Lower leg skin (tissue), 4 donors: ENCODE data around the gene MYOG. TPM values are rescaled to one million over a fixed set of nuclear protein-coding genes. Genes with fewer than 3 reads are reported as not detected.

Source experiments
- DNase-seq, 2 donors: peaks; one replicate each; pipeline ENCODE4 v3.0.0-alpha.2; 2019; ENCODE audit warnings: low spot score in 2 of 2
- H3K4me3 ChIP-seq: fragments of 200-600 bp; sonication (generic); 2 replicates; pipeline ENCODE4 v1.5.1; 2017; ENCODE audit warnings: mild to moderate bottlenecking, low read depth; ENCODE audit not compliant: poor library complexity, severe bottlenecking
- POLR2A ChIP-seq, 2 donors: fragments of 450-650 bp; IDR thresholded peaks; one replicate each; pipeline ENCODE4 v1.6.1; 2016 to 2017; ENCODE audit warnings: antibody characterized with exemption in 2 of 2, mild to moderate bottlenecking in 1 of 2, moderate library complexity in 1 of 2
- WGBS, 2 donors: methylation state at CpG; one replicate each; pipeline ENCODE4 v1.1.5; 2018; 5-methylcytosine and 5-hydroxymethylcytosine counted together
- intact Hi-C: fragments of 100-400 bp; cut with DNase I; formaldehyde crosslinking; loops from one replicate; pipeline ENCODE4 v1.15.0; 2023; ENCODE audit warnings: low total_unique reads
- total RNA-seq, 4 donors: library from RNA; depleted of rRNA; stranded (reverse); fragments of >200 nt; gene quantifications; one replicate each; pipeline ENCODE4 v1.1.0, GENCODE V29; 2016
- TF ChIP-seq, protein P1 (sequence below), 3 donors: fragments of 450-650 bp; IDR thresholded peaks; one replicate each; pipeline ENCODE4 v1.5.1; 2016; ENCODE audit warnings: antibody characterized with exemption in 3 of 3, mild to moderate bottlenecking in 3 of 3, moderate library complexity in 2 of 3

The MYOG gene
- total RNA-seq, 4 donors from 2014 or later, result not detected

DNA sequence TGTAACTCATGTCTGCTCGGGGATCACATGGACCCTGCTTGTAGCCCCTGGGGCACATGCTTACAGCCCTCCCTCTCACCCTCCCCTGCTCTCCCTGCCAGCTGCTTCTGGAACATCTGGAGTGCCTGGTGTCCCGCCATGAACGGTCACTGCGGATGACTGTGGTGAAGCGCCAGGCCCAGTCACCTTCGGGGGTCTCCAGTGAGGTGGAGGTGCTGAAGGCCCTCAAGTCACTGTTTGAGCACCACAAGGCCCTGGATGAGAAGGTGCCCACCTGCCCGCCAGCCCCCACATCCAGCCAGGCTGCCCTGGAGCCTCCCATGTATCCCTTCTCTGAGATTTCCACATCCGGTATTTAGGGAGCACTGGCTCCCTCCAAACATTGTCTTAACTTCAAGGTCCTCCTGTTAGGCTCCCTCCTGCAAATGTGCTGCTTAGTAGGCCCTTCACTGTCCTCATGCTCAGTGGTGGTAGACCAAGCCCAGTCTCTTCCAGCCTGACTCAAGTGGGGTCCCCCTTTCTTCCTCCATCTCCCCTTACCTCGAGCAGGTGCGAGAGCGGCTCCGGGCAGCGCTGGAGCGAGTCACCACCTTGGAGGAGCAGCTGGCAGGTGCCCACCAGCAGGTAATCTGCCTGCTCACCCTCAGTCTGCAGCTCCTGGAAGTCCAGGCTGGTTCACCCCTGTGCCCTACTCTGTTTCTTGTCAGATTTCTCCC lies 41.8 kb downstream of the MYOG start:
- no peak for DNase-seq
- intact Hi-C loops, result no loop called here
- TF ChIP-seq, protein P1, sequence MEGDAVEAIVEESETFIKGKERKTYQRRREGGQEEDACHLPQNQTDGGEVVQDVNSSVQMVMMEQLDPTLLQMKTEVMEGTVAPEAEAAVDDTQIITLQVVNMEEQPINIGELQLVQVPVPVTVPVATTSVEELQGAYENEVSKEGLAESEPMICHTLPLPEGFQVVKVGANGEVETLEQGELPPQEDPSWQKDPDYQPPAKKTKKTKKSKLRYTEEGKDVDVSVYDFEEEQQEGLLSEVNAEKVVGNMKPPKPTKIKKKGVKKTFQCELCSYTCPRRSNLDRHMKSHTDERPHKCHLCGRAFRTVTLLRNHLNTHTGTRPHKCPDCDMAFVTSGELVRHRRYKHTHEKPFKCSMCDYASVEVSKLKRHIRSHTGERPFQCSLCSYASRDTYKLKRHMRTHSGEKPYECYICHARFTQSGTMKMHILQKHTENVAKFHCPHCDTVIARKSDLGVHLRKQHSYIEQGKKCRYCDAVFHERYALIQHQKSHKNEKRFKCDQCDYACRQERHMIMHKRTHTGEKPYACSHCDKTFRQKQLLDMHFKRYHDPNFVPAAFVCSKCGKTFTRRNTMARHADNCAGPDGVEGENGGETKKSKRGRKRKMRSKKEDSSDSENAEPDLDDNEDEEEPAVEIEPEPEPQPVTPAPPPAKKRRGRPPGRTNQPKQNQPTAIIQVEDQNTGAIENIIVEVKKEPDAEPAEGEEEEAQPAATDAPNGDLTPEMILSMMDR (IDR thresholded peaks at IDR 0.05), result no peak
- no peak for TF ChIP-seq POLR2A (IDR thresholded peaks at IDR 0.05)
- no peak overlapping the region for H3K4me3 ChIP-seq
- WGBS, 2 donors, result 94 to 96% methylated on average over 8 to 14 of the region's 14 CpGs

- WGBS, 2 donors, result 80 to 91% methylated on average over 3 of the region's 3 CpGs
- intact Hi-C loops, result no loop called here
- no peak for DNase-seq
- H3K4me3 ChIP-seq, result no peak overlapping the region
- TF ChIP-seq, protein P1 (IDR thresholded peaks at IDR 0.05), result no peak
- TF ChIP-seq POLR2A (IDR thresholded peaks at IDR 0.05), result no peak
Measured at GRCh38 chr1:203041351-203041932, 44.4 kb downstream of the MYOG start.

DNA sequence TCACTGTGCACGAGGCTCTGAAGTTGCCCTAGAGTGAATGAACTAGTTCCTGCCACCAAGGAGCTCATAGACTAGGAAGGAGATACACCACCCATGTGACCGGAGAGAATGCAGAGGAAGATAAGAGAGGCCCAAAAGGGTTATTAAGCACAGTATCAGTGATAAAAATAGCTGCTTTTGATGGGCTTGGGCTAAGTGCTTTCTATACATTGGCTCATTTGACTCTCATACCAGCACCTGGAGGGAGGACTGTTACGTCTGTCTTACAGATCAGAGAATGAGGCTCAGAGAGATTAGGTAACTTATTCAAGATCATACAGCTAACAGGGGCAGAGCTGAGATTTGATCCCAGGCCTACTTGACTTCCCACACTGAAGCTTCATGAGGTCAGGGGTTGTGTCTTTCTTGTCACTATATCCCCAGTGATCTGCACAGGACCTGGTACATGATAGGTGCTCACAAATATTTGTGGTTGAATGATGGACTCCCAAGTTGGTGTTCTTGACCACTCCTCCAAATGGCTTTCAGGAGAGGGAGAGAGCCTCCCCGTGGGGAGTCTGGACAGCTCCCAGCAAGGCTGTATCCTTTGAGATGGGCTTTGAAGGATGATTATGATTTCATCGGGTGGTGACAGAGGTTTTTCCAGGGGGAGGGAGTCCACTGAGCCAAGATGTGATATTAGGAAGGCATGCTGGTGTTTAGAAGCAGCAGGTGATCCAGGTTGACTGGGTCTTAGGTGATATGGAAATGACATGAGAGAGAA lies 45.1 kb downstream of the MYOG start:
- no peak for DNase-seq
- no peak for TF ChIP-seq POLR2A (IDR thresholded peaks at IDR 0.05)
- TF ChIP-seq, protein P1 (IDR thresholded peaks at IDR 0.05), result no peak
- intact Hi-C loops, result no loop called here
- WGBS, 2 donors, result 72% methylated on average over 5 of the region's 5 CpGs
- no peak overlapping the region for H3K4me3 ChIP-seq

- intact Hi-C loops, result loop anchor here (5.0 kb wide), 1 partner anchor 177 kb away; no protein-coding TSS in a partner anchor
- H3K4me3 ChIP-seq, result no peak overlapping the region
- no peak for TF ChIP-seq POLR2A (IDR thresholded peaks at IDR 0.05)
- TF ChIP-seq, protein P1 (IDR thresholded peaks at IDR 0.05), result no peak
- WGBS, 2 donors, result 53 to 62% methylated on average over 11 of the region's 11 CpGs
- DNase-seq, result peak in 1 of 2 donors; percentile 82
Measured at GRCh38 chr1:203039609-203040512, 46.0 kb downstream of the MYOG start.

DNA sequence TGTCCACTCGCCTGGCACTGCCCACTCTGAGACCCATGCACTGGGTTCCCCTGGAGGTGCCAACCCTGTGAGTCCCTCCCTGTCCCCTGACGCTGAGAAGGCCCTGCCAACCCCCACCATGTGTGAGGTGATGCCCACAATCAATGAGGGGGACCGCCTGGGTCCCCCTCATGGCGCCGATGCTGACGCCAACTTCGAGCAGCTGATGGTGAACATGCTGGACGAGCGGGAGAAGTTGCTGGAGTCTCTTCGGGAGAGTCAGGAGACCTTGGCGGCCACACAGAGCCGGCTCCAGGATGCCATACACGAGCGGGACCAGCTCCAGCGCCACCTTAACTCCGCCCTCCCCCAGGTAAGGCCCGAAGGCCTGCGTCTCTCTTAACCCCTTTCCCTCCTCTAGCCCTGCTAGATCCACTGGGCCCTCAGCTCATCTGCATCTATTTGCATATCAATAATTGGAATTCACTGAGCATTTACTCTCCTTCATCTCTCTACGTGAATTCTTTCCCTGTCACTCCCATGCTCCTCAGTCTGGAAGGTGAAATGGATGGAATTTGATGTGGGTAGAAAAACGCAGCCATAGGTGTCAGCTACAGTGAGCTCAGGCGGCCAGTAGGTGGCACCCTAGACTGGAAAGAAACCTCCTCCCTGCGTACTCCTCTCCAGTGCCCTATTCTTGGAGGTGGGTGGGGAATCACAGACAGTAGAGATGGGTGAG lies 46.8 kb downstream of the MYOG start:
- intact Hi-C loops, result loop anchor here (5.0 kb wide), 1 partner anchor 178 kb away; no protein-coding TSS in a partner anchor
- 40 to 45% methylated on average over 15 to 19 of the region's 22 CpGs for WGBS, 2 donors
- DNase-seq, result peak; percentile 63 to 89
- TF ChIP-seq, protein P1 (IDR thresholded peaks at IDR 0.05), result peak in 1 of 3 donors; percentile 87
- no peak for TF ChIP-seq POLR2A (IDR thresholded peaks at IDR 0.05)
- H3K4me3 ChIP-seq, result no peak overlapping the region
